Peyer's patch (tissue), 4 donors: ENCODE results near the gene ICA1L.

ENCODE experiments used
- CTCF ChIP-seq, 6 experiments: fragments of 450-650 bp in 4 of 6; fragments of 200-600 bp in 2 of 6; sonication (generic) in 1 of 6; IDR thresholded peaks; one replicate each; pipeline ENCODE4 v1.5.1; 2017 to 2019; ENCODE audit warnings: antibody characterized with exemption in 6 of 6, mild to moderate bottlenecking in 3 of 6, moderate library complexity in 1 of 6
- POLR2A ChIP-seq, 2 donors: fragments of 450-650 bp; IDR thresholded peaks; one replicate each; pipeline ENCODE4 v1.5.1; 2017; ENCODE audit warnings: antibody characterized with exemption in 2 of 2, mild to moderate bottlenecking in 2 of 2, moderate library complexity in 2 of 2

GRCh38 chr2:202885190-202885589 lies 13.6 kb upstream of the ICA1L start:
- TF ChIP-seq CTCF (IDR thresholded peaks at IDR 0.05) (no peak), POLR2A (IDR thresholded peaks at IDR 0.05) (no peak)
